NK-92 (cell line): ENCODE data around the gene WDFY2.
"Not testable (repeated sequence)": the region's sequence is repeated elsewhere in the genome, so short reads cannot be mapped to it uniquely, and the experiment has no call there.

ENCODE experiments used
- DNase-seq: peaks from one replicate; lab custom pipeline; 2025; ENCODE audit not compliant: unreplicated experiment; lab: John Stamatoyannopoulos, UW

The WDFY2 gene

DNA sequence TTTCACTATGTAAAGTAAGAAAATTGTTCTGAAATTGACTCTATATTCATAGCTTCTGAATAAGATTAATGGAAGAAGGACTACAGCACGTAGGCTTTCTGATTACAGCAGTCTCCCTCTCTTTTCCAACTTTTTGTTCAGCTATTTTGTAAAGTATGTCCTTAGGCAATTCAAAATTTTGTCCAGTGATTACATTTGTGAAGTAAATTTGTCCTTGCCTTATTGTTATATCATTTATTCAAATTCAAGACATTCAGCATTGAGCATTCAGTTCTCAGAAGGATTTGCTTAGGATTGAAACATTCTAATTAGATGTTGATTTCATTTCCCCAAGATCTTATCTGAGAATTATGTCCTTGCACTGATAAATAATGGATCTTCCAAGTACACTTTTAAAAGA, 76.6 kb downstream of the WDFY2 start:
- DNase-seq: no peak

- no peak for DNase-seq
Measured at GRCh38 chr13:51663973-51664957, 80.0 kb downstream of the WDFY2 start.

DNA sequence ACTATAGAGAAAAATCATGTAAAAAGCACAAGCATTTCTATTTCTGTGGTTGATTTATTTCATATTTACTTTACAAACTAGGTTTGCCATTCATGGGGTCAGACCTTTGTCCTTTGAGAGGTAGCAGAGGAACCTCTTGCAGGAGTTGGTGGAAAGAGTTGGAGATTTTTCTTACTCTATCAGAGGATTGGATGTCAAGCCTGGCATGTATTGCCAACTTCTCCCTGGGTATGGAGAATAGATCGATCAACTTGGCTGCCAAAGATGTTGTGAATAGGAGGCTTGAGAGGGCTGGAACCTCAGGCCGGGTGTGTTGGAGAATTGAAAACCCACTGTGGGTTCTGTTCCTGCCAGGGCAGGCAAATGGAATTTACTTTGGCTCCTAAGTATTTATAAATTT, 81.2 kb downstream of the WDFY2 start:
- DNase-seq: no peak

- no peak for DNase-seq
Measured at GRCh38 chr13:51666374-51666773, 82.1 kb downstream of the WDFY2 start.

- DNase-seq: no peak
Measured at GRCh38 chr13:51666839-51667238, 82.6 kb downstream of the WDFY2 start.

GRCh38 chr13:51668580-51669195, 84.4 kb downstream of the WDFY2 start:
- no peak for DNase-seq

- no peak for DNase-seq
Measured at GRCh38 chr13:51673165-51673564, 88.9 kb downstream of the WDFY2 start.

DNA sequence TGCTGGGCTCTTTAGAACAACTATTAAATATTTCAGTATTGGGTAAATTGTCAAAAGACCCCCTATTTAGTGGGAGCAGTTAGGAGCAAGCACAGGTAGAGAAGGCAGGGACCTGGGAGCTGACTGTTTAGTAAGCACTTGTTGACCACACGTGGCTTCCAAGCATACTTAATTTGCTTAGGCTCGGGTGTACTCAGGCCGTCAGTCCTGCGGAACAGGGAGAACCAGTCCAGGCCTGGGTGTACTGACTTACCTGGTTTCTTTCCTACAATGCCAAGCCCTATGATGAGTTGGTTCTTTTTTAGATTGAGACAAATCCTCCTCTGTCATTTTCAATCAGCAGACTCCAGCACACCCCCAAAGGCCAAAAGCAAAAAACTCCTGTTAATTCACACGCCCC, 90.0 kb downstream of the WDFY2 start:
- DNase-seq: no peak

DNA sequence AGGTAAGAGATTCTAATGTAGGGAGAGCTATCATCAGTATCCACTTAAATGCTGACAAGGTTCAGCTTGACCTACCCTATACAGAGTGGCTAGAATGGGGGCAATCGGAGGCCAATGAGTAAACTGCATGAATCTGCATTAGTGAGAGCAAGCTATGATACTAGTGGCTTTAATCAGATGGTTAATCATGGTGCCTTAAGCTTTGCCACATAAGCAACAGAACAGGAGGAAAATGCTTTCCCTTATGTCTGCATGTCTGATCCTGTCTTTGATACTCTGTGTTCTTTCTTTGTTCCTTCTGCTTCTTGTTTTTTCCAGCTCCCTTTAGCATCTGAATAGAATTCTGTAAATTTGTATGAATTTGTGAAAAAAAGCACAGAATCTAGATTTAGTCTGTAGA, 91.1 kb downstream of the WDFY2 start:
- no peak for DNase-seq

GRCh38 chr13:51675877-51676276, 91.6 kb downstream of the WDFY2 start:
- DNase-seq: no peak

- no peak for DNase-seq
Measured at GRCh38 chr13:51676739-51677138, 92.5 kb downstream of the WDFY2 start.

DNA sequence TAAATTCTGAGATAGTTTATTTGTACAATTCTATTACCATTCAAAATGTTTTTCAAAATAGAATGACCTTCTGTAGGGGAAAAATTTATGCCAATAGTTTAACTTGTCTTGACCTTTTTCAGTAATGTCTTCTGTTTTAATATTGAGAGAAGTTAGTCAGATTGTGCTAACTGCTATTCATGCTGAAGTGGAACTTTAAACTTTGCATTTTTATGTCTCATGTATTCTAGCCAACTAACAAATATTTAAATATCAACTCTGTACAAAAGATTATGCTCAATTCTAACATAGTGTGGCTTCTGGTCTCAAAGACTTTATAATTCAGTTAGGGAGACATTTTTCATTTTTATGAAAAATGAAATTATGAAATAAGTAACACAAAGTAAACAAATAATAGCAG, 94.2 kb downstream of the WDFY2 start:
- no peak for DNase-seq

DNA sequence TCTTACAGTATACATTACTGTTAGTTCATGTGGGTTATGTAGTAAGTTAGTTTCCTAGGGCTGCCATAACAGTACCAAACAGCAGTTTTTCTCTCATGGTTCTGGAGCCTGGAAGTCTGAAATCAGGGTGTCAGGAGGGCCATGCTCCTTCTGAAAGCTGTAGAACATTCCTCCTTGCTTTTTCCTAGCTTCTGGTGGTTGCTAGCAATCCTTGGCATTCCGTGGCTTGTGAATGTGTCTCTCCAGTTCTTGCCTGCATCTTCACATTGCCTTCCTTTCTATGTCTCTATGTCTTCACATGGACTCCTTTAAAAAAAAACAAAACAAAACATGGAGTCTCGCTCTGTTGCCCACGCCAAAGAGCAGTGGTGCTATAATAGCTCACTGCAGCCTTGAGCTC, 95.4 kb downstream of the WDFY2 start:
- DNase-seq: no peak

DNA sequence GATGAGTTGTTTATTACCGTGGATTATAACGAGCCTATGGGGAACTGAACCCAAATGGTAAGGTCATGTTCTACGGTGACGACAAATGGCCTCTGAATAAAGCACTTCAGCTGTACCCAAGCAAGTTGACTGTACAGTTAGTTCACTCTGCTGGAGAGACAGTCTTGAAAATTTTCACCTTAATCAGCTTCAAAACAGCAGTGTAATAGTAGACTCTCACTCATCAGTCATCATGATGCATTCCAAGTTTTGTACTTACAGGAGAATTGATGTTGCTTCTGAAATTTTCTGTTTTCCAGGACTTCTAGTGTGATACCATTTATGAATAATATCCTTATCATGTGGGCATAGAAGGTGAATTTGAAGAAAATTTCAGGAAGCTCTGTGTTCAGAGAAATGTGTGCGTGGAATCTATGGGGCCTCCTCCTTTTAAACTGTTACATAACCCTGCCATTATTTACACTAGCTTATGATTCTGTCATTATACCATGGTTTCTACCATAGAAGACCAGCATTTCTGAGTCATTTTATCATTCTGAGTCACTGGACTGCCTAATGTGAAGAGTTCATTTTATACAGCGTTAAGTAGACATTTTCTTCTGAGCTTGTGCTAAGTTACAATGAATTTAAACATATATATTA, 96.9 kb downstream of the WDFY2 start:
- DNase-seq: no peak

- DNase-seq: no peak
Measured at GRCh38 chr13:51682686-51683085, 98.4 kb downstream of the WDFY2 start.

DNA sequence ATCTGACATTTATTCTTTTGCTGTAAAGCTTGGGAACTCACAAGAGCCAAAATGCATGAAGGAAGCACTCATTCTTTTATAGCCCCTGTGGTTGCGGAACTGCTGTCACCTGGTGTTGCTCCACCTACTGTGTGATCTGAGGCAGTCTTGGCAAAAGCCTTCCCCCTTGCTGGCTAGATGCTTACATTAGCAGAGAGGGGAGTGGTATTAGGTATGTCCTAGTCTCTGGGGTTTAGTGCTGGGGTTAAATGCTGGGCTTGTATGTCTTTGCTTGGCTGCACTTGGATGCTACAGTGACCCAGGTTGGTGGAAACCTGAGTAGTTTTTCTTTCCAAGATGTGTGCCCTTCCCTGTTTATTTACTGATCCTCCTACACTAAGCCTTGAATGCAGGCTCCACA, 99.3 kb downstream of the WDFY2 start:
- no peak for DNase-seq

DNA sequence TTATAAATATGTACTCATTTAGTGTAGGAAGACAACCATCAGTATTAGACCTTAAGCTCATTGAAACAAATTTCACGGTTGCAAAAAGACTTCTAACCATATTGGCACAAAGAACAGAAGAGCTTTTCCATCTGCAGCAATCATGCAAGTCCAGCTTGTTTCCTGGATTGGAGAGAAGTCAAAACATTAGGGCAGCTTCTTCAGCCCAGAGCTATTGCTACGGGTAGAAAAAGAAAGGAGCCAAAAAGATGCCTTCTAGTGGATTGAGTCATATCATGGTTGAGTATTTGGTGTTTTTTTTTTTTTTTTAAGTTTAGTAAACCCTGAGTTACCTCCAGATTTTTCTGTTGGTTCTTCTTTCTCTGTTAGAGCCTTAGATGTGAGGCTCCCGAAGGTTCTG, 99.8 kb downstream of the WDFY2 start:
- DNase-seq: no peak

GRCh38 chr13:51687947-51688714, 103.9 kb downstream of the WDFY2 start:
- no peak for DNase-seq

GRCh38 chr13:51688937-51689662, 104.8 kb downstream of the WDFY2 start:
- no peak for DNase-seq

DNA sequence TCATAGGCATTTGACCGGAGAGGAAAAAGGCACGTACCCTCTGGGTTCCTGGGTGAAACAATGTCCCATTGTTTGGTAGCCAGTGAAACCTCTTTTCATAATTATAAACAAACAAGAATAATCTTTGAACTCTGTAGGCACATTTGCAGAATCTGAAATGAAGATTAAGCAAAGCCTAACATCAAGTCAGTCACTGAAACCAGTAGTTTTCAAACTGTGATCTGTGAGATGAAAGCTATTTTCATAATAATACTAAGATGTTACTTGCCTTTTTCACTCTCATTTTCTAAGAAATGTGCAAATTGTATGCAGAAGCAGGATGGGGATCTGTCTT, 105.4 kb downstream of the WDFY2 start:
- DNase-seq: no peak

- not testable (repeated sequence) for DNase-seq
Measured at GRCh38 chr13:51695677-51696076, 111.4 kb downstream of the WDFY2 start.
